ENCODE data around the gene VPS9D1. TPM values are rescaled to one million over a fixed set of nuclear protein-coding genes. Genes with fewer than 3 reads are reported as not detected.

VPS9D1 gene
- total and polyA plus RNA-seq, 4 donors: 3.6 to 7.2 (median 4.1) TPM

DNA sequence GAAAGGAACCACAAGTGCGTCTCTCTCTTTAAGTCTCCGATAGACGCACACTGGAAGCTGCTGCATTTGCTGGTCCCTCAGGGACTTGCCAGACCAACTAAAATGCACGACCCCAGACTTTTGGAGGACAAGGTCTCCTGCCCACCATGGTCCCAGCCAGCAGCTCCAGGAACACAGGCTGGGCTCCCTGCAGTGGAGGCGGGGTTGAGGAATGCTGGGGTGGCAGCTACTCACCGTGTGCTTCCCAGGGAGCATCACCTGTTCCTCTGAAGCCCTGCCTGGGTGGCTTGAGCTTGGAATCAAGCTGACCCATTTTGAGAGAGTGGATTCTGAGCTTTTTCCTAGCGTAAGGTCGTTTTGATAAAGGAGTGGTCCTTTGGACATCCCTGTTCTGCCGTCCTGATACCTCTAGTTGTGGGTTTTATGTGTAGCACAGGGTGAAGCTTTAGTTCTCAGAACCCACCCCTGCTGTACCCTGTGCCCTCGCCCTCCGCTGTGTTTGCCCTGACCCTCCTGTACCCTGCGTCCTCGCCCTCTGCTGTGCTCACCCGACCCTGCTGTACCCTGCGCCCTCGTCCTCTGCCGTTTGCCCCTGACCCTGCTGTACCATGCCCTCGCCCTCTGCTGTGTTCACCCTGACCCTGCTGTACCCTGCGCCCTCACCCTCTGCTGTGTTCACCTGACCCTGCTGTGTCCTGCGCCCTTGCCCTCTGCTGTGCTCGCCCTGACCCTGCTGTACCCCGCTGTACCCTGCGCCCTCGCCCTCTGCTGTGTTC is 11.6 kb upstream of the VPS9D1 start:
- 80% methylated on average over 24 of the region's 24 CpGs for WGBS
- no peak overlapping the region for H3K4me3 ChIP-seq (ENCODE audit: low read depth in 1 of 3, low read length in 3 of 3)
- H3K36me3 ChIP-seq (ENCODE audit: control insufficient read depth in 4 of 4, insufficient read depth in 3 of 4, low read depth in 1 of 4, low read length in 3 of 4): peaks cover 29 to 75% (median 39%) of the 10 kb centered on the region in 4 donors
- no peak overlapping the region for H3K9ac ChIP-seq (ENCODE audit: low read depth in 1 of 2, low read length in 2 of 2)
- no peak for DNase-seq (ENCODE audit: low spot score)
- H3K27ac ChIP-seq (ENCODE audit: low read depth in 1 of 2, low read length in 2 of 2): no peak overlapping the region
- H3K27me3 ChIP-seq (ENCODE audit: control insufficient read depth in 4 of 4, insufficient read depth in 4 of 4, low read length in 3 of 4): no peaks in the 10 kb centered on the region
- TF ChIP-seq EGR1 (IDR thresholded peaks at IDR 0.05; ENCODE audit: low read depth in 2 of 2) (no peak), RXRA (IDR thresholded peaks at IDR 0.05) (peak in 1 of 2 donors; percentile 19)
- H3K4me1 ChIP-seq (ENCODE audit: control insufficient read depth in 4 of 4, insufficient read depth in 4 of 4, low read length in 3 of 4): peaks cover 4 to 26% (median 21%) of the 10 kb centered on the region in 4 donors
- no peaks in the 10 kb centered on the region for H3K9me3 ChIP-seq (ENCODE audit: control insufficient read depth in 4 of 4, low read length in 3 of 4)

DNA sequence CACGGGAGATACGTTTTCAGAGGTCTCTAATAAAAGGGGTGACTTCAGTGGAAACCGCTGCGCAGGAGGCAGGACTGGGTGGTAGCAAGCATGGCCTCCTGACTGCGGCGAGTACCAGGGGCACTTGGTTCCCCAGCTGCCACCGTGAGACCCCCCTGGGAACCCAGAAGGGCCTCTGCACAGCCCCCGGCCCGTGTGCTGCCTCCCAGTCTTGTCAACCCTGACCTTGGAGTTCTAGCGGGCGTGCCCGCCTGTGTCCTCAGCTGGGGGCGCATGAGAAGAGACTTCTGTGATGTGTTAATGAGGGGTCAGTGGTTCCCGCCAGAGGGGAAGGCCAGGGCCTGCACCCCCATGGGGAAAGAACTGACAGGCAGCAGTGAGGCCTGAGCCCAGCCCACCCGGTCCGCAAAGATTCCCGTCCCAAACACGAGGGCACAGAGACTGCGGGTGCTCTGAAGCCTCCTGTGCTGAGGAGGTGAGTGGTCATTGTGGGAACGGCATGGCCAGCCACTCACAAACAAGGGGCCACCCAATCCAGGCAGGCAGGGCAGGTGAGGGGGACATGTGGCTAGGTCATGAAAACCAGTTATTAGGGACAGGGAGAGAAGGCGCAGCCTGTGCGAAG is 10.0 kb upstream of the VPS9D1 start:
- Histone ChIP-seq H3K4me1 (ENCODE audit: control insufficient read depth in 4 of 4, insufficient read depth in 4 of 4, low read length in 3 of 4) (peaks cover 4 to 26% (median 21%) of the 10 kb centered on the region in 4 donors), H3K9ac (ENCODE audit: low read depth in 1 of 2, low read length in 2 of 2) (no peak overlapping the region), H3K9me3 (ENCODE audit: control insufficient read depth in 4 of 4, low read length in 3 of 4) (no peaks in the 10 kb centered on the region), H3K4me3 (ENCODE audit: low read depth in 1 of 3, low read length in 3 of 3) (no peak overlapping the region), H3K27ac (ENCODE audit: low read depth in 1 of 2, low read length in 2 of 2) (no peak overlapping the region), H3K27me3 (ENCODE audit: control insufficient read depth in 4 of 4, insufficient read depth in 4 of 4, low read length in 3 of 4) (no peaks in the 10 kb centered on the region), H3K36me3 (ENCODE audit: control insufficient read depth in 4 of 4, insufficient read depth in 3 of 4, low read depth in 1 of 4, low read length in 3 of 4) (peaks cover 21 to 67% (median 38%) of the 10 kb centered on the region in 4 donors)
- DNase-seq (ENCODE audit: low spot score): no peak
- 91% methylated on average over 22 of the region's 22 CpGs for whole genome bisulfite sequencing
- no peak for TF ChIP-seq FOXA1 (IDR thresholded peaks at IDR 0.05)
- TF ChIP-seq EGR1 (IDR thresholded peaks at IDR 0.05; ENCODE audit: low read depth in 2 of 2): no peak
- no peak for TF ChIP-seq NR2F2 (IDR thresholded peaks at IDR 0.05)
- no peak for TF ChIP-seq YY1 (IDR thresholded peaks at IDR 0.05)
- no peak for TF ChIP-seq FOXA2 (IDR thresholded peaks at IDR 0.05)
- no peak for TF ChIP-seq RAD21 (IDR thresholded peaks at IDR 0.05)
- no peak for TF ChIP-seq GABPA (IDR thresholded peaks at IDR 0.05 in 1 of 2, conservative IDR thresholded peaks at IDR 0.05 in 1 of 2)

DNA sequence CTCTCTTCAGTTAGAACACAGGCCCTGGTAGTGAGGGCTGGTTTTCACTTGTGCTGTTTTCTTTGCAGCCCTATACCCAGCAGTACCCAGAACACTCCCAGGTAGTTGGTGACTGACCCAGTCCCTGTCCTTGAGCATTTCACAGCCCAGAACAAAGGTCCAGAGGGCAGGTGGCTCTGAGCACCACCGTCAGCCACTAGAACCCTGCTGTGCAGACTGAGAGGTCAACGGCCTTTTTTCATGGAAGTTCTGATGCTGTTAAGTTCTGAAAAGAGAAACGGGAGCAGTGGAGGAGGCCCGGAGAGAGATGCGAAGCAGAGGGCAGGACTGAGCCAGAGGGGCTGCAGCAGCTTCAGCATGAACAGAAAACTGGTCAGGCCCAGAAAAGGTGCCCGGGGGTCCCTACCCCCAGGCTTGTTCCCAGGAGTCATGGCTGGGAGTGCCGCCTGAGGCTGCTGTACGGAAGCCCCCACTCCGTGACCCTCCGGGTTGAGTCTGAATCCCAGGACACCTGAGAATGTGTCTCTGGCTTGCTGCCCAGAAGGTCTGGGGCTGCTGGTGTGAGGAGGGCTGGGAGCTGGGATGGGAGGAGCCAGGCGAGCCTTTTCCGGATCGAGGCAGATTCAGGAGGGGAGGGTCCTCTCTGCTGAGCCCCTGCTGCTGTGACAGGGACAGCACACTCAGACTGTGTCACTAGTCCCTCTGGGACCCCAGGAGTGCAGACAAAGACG is 9.3 kb upstream of the VPS9D1 start:
- H3K9ac ChIP-seq (ENCODE audit: low read depth in 1 of 2, low read length in 2 of 2): no peak overlapping the region
- 62% methylated on average over 14 of the region's 14 CpGs for WGBS
- no peaks in the 10 kb centered on the region for H3K9me3 ChIP-seq (ENCODE audit: control insufficient read depth in 4 of 4, low read length in 3 of 4)
- DNase-seq (ENCODE audit: low spot score): no peak
- peaks cover 4 to 26% (median 21%) of the 10 kb centered on the region in 4 donors for H3K4me1 ChIP-seq (ENCODE audit: control insufficient read depth in 4 of 4, insufficient read depth in 4 of 4, low read length in 3 of 4)
- H3K27ac ChIP-seq (ENCODE audit: low read depth in 1 of 2, low read length in 2 of 2): no peak overlapping the region
- H3K27me3 ChIP-seq (ENCODE audit: control insufficient read depth in 4 of 4, insufficient read depth in 4 of 4, low read length in 3 of 4): no peaks in the 10 kb centered on the region
- H3K36me3 ChIP-seq (ENCODE audit: control insufficient read depth in 4 of 4, insufficient read depth in 3 of 4, low read depth in 1 of 4, low read length in 3 of 4): peaks cover 18 to 60% (median 34%) of the 10 kb centered on the region in 4 donors
- no peak overlapping the region for H3K4me3 ChIP-seq (ENCODE audit: low read depth in 1 of 3, low read length in 3 of 3)
- TF ChIP-seq, protein P1, sequence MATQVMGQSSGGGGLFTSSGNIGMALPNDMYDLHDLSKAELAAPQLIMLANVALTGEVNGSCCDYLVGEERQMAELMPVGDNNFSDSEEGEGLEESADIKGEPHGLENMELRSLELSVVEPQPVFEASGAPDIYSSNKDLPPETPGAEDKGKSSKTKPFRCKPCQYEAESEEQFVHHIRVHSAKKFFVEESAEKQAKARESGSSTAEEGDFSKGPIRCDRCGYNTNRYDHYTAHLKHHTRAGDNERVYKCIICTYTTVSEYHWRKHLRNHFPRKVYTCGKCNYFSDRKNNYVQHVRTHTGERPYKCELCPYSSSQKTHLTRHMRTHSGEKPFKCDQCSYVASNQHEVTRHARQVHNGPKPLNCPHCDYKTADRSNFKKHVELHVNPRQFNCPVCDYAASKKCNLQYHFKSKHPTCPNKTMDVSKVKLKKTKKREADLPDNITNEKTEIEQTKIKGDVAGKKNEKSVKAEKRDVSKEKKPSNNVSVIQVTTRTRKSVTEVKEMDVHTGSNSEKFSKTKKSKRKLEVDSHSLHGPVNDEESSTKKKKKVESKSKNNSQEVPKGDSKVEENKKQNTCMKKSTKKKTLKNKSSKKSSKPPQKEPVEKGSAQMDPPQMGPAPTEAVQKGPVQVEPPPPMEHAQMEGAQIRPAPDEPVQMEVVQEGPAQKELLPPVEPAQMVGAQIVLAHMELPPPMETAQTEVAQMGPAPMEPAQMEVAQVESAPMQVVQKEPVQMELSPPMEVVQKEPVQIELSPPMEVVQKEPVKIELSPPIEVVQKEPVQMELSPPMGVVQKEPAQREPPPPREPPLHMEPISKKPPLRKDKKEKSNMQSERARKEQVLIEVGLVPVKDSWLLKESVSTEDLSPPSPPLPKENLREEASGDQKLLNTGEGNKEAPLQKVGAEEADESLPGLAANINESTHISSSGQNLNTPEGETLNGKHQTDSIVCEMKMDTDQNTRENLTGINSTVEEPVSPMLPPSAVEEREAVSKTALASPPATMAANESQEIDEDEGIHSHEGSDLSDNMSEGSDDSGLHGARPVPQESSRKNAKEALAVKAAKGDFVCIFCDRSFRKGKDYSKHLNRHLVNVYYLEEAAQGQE (IDR thresholded peaks at IDR 0.05): peak; percentile 62
- TF ChIP-seq RAD21 (IDR thresholded peaks at IDR 0.05): peak in 1 of 2 donors; percentile 43
- peak; percentile 53 for TF ChIP-seq YY1 (IDR thresholded peaks at IDR 0.05)
- TF ChIP-seq SP1 (IDR thresholded peaks at IDR 0.05): peak; percentile 96
- peak; percentile 94 to 97 for TF ChIP-seq RXRA (IDR thresholded peaks at IDR 0.05)
- TF ChIP-seq, protein P2, sequence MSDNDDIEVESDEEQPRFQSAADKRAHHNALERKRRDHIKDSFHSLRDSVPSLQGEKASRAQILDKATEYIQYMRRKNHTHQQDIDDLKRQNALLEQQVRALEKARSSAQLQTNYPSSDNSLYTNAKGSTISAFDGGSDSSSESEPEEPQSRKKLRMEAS (IDR thresholded peaks at IDR 0.05): no peak
- peak; percentile 91 for TF ChIP-seq HNF4G (IDR thresholded peaks at IDR 0.05)
- no peak for TF ChIP-seq TAF1 (conservative IDR thresholded peaks at IDR 0.05)
- TF ChIP-seq GABPA (IDR thresholded peaks at IDR 0.05 in 1 of 2, conservative IDR thresholded peaks at IDR 0.05 in 1 of 2): peak in 1 of 2 donors; percentile 59
- TF ChIP-seq, protein P3, sequence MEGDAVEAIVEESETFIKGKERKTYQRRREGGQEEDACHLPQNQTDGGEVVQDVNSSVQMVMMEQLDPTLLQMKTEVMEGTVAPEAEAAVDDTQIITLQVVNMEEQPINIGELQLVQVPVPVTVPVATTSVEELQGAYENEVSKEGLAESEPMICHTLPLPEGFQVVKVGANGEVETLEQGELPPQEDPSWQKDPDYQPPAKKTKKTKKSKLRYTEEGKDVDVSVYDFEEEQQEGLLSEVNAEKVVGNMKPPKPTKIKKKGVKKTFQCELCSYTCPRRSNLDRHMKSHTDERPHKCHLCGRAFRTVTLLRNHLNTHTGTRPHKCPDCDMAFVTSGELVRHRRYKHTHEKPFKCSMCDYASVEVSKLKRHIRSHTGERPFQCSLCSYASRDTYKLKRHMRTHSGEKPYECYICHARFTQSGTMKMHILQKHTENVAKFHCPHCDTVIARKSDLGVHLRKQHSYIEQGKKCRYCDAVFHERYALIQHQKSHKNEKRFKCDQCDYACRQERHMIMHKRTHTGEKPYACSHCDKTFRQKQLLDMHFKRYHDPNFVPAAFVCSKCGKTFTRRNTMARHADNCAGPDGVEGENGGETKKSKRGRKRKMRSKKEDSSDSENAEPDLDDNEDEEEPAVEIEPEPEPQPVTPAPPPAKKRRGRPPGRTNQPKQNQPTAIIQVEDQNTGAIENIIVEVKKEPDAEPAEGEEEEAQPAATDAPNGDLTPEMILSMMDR (IDR thresholded peaks at IDR 0.05; ENCODE audit: low read depth, low read length, missing input control): no peak
- no peak for TF ChIP-seq FOXA2 (IDR thresholded peaks at IDR 0.05)
- TF ChIP-seq NR2F2 (IDR thresholded peaks at IDR 0.05): peak; percentile 83
- TF ChIP-seq, protein P4, sequence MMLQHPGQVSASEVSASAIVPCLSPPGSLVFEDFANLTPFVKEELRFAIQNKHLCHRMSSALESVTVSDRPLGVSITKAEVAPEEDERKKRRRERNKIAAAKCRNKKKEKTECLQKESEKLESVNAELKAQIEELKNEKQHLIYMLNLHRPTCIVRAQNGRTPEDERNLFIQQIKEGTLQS (IDR thresholded peaks at IDR 0.05): no peak
- TF ChIP-seq EGR1 (IDR thresholded peaks at IDR 0.05; ENCODE audit: low read depth in 2 of 2): no peak
- peak in 1 of 2 donors; percentile 44 for TF ChIP-seq JUND (IDR thresholded peaks at IDR 0.05)
- TF ChIP-seq FOXA1 (IDR thresholded peaks at IDR 0.05): peak; percentile 15
- peak; percentile 94 to 98 for TF ChIP-seq HNF4A (conservative IDR thresholded peaks at IDR 0.05)

Data from liver (tissue), 9 donors.